OCI-LY1 (cell line): ENCODE results near the gene ST8SIA2.

ENCODE experiments used
- CTCF ChIP-seq: fragments of 200-600 bp; sonication (generic), shearing (Covaris generic); IDR thresholded peaks from 2 replicates; pipeline ENCODE4 v1.5.1; 2017; ENCODE audit warnings: mild to moderate bottlenecking, antibody characterized with exemption, low read length, moderate library complexity, mixed read lengths
- EZH2 ChIP-seq: fragments of 200-600 bp; sonication (generic), shearing (Covaris generic); IDR thresholded peaks from 2 replicates; pipeline ENCODE4 v1.8.0; 2017; ENCODE audit warnings: borderline replicate concordance, mixed run types, mild to moderate bottlenecking, antibody characterized with exemption, low read length, moderate library complexity, mixed read lengths

DNA sequence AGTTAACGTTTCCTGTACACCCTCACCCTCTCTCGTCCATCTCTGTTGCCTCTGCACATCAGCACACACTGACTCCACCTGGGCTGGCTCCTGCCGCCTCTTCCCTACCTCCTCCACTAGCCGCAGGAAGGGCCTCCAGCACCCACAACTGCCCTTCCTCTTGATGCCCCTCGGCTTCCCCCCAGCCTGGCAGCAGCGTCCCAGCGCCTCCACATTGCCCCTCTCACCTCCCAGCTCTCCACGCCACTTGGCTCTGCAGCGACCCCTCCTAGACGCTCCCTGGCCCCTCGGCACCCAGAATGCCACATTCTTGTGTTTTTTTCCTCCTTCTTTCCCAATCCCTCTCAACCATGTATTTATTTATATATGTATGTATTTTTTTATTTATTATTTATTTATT is 73.6 kb downstream of the ST8SIA2 start:
- TF ChIP-seq CTCF (no peak), EZH2 (no peak)
